CD4-positive, alpha-beta T cell (primary cell): ENCODE data around the gene PLEKHB1. TPM values are rescaled to one million over a fixed set of nuclear protein-coding genes. Genes with fewer than 3 reads are reported as not detected.

Experiments used
- ATAC-seq: fragments of 200-7000 bp; cut with Tn5 transposase; one replicate; pipeline ENCODE4 v1.10.0; 2022; ENCODE audit warnings: mild to moderate bottlenecking; ENCODE audit not compliant: poor library complexity
- CTCF ChIA-PET: fragments of 350-600 bp; sonication (Branson Sonifier 250); formaldehyde crosslinking; loops from one replicate; lab custom pipeline; 2021; ENCODE audit warnings: antibody characterized with exemption, inconsistent platforms; lab: Charles Lee
- POLR2A ChIA-PET: fragments of 350-600 bp; sonication (Branson Sonifier 250); formaldehyde crosslinking; loops from one replicate; lab custom pipeline; 2021; ENCODE audit warnings: antibody characterized with exemption, inconsistent platforms; lab: Charles Lee
- DNase-seq, 14 experiments: peaks; one replicate each; pipeline ENCODE4 v3.0.0-alpha.2; 2013 to 2020; ENCODE audit warnings: mixed read lengths in 2 of 14
- H3K27ac ChIP-seq, 2 donors: one replicate each; pipeline versions ENCODE4 v1.5.1 to v1.7.0; 2013; ENCODE audit warnings: low read length in 2 of 2, low read depth in 1 of 2, mild to moderate bottlenecking in 1 of 2
- H3K27me3 ChIP-seq, 2 experiments: 1 replicate in 1 of 2; 2 replicates in 1 of 2; pipeline versions ENCODE4 v1.6.1 to v1.7.0; 2013; ENCODE audit warnings: low read length in 2 of 2, control low read depth in 1 of 2, mild to moderate bottlenecking in 1 of 2, moderate library complexity in 1 of 2; ENCODE audit not compliant: insufficient read depth in 2 of 2, control insufficient read depth in 1 of 2
- H3K36me3 ChIP-seq: one replicate; pipeline ENCODE4 v1.6.1; 2013; ENCODE audit warnings: low read length, control low read depth; ENCODE audit not compliant: insufficient read depth
- H3K4me1 ChIP-seq: one replicate; pipeline ENCODE4 v1.6.1; 2013; ENCODE audit warnings: low read length, control low read depth; ENCODE audit not compliant: insufficient read depth
- H3K4me3 ChIP-seq: one replicate; pipeline ENCODE4 v1.5.1; 2013; ENCODE audit warnings: mild to moderate bottlenecking, low read length, moderate library complexity
- H3K9me3 ChIP-seq, 2 experiments: 1 replicate in 1 of 2; 2 replicates in 1 of 2; pipeline versions ENCODE4 v1.6.1 to v1.7.0; 2013; ENCODE audit warnings: low read length in 2 of 2, mild to moderate bottlenecking in 2 of 2, control low read depth in 1 of 2, moderate library complexity in 1 of 2; ENCODE audit not compliant: control insufficient read depth in 1 of 2, insufficient read depth in 1 of 2
- H3K27ac Mint-ChIP-seq: one replicate; pipeline ENCODE4 v1.8.0; 2020; ENCODE audit warnings: mixed read lengths
- H3K27me3 Mint-ChIP-seq: one replicate; pipeline ENCODE4 v1.8.0; 2021; ENCODE audit warnings: mixed read lengths
- H3K36me3 Mint-ChIP-seq: one replicate; pipeline ENCODE4 v1.8.0; 2021; ENCODE audit warnings: low read depth, mixed read lengths
- H3K4me1 Mint-ChIP-seq: one replicate; pipeline ENCODE4 v1.8.0; 2021; ENCODE audit warnings: low read depth, mixed read lengths
- H3K4me3 Mint-ChIP-seq: one replicate; pipeline ENCODE4 v1.8.0; 2020; ENCODE audit warnings: mild to moderate bottlenecking, mixed read lengths
- H3K9me3 Mint-ChIP-seq: one replicate; pipeline ENCODE4 v1.8.0; 2020; ENCODE audit warnings: mixed read lengths
- intact Hi-C, 2 experiments: fragments of 100-400 bp; cut with DNase I in 1 of 2; cut with micrococcal nuclease in 1 of 2; formaldehyde crosslinking; loops; one replicate each; pipeline versions ENCODE4 v1.15.1 to v1.9.0; 2023 to 2025; cut with DNase I, micrococcal nuclease
- total RNA-seq, 174 experiments: library from RNA in 2 of 174; stranded (reverse) in 2 of 174; gene quantifications; one replicate each; pipeline ENCODE4 v1.2.3 and lab custom pipeline; 2021 to 2026
- TF ChIP-seq, protein P1 (sequence below): fragments of 200-600 bp; IDR thresholded peaks from one replicate; pipeline ENCODE4 v1.8.0; 2022; ENCODE audit warnings: antibody characterized with exemption, mild to moderate bottlenecking

PLEKHB1 gene
- total RNA-seq, 2 experiments from 2014 or later = 30.8 to 34.6 TPM

DNA sequence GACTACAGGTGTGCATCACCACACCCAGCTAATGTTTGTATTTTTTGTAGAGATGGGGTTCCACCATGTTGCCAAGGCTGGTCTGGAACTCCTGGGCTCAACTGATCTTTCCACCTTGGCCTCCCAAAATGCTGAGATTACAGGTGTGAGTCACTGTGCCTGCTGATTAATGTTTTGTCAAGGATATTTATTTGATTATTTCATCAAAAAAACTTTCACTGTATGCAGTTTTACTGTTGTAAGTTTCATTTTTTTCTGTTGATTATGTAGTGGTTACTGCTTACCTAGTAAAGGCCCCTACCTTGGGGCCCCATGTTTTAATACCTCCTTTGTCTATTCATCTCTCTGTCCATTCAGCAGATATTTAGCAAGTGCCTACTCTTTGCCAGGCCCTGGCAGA lies 31.8 kb upstream of the PLEKHB1 start:
- Mint-ChIP-seq H3K4me1 (no peaks in the 10 kb centered on the region), H3K9me3 (no peaks in the 10 kb centered on the region), H3K4me3 (no peak overlapping the region), H3K36me3 (no peaks in the 10 kb centered on the region), H3K27ac (no peak overlapping the region), H3K27me3 (peaks cover 3% of the 10 kb centered on the region)
- ChIA-PET CTCF (interaction anchor here (1.0 kb wide), 1 partner anchor 11 kb away, joined by 3 read pairs; no protein-coding TSS in a partner anchor), POLR2A (no interaction called here)
- Histone ChIP-seq H3K36me3 (no peaks in the 10 kb centered on the region), H3K4me1 (no peaks in the 10 kb centered on the region), H3K4me3 (no peak overlapping the region), H3K27ac (no peak overlapping the region), H3K9me3 (no peaks in the 10 kb centered on the region), H3K27me3 (no peaks in the 10 kb centered on the region)
- TF ChIP-seq, protein P1, sequence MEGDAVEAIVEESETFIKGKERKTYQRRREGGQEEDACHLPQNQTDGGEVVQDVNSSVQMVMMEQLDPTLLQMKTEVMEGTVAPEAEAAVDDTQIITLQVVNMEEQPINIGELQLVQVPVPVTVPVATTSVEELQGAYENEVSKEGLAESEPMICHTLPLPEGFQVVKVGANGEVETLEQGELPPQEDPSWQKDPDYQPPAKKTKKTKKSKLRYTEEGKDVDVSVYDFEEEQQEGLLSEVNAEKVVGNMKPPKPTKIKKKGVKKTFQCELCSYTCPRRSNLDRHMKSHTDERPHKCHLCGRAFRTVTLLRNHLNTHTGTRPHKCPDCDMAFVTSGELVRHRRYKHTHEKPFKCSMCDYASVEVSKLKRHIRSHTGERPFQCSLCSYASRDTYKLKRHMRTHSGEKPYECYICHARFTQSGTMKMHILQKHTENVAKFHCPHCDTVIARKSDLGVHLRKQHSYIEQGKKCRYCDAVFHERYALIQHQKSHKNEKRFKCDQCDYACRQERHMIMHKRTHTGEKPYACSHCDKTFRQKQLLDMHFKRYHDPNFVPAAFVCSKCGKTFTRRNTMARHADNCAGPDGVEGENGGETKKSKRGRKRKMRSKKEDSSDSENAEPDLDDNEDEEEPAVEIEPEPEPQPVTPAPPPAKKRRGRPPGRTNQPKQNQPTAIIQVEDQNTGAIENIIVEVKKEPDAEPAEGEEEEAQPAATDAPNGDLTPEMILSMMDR = no peak
- DNase-seq (no peak), ATAC-seq (no peak)
- intact Hi-C loops = no loop called here

DNA sequence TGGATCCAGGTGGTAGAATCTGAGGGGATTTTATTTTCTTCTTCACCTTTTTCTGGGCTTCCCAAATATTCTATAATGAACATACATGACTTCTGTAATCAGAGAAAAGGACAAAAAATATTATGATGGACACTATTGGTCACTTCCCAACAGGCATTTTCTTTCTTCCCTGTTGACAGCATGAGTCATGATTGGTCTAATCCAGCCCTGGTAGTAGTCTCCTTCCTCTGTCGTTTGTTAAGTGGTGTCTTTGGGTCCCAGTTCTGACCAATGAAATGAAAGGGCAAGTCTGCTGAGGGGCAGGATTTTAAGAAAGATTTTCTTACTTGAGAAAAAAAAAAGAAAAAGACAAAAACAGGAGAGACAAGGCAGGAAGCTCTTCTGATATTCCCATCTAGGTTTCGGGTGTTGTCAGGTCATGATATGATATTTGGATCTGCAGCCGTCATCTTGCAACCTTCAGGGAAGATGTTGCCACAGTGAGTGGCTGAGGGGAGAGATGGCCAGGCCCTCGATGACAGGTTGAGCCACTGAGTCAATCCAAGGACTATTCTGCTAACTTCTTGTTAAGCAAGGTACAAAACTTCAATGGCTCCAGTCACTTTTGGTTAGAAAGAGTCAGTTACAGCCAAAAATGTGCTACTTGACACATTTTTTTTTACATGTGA lies 23.3 kb upstream of the PLEKHB1 start:
- DNase-seq (no peak), ATAC-seq (no peak)
- Histone ChIP-seq H3K27ac (no peak overlapping the region), H3K4me1 (peaks cover 5% of the 10 kb centered on the region), H3K27me3 (peaks cover 3 to 14% of the 10 kb centered on the region in 2 experiments), H3K9me3 (no peaks in the 10 kb centered on the region), H3K4me3 (no peak overlapping the region), H3K36me3 (no peaks in the 10 kb centered on the region)
- intact Hi-C loops = no loop called here
- Mint-ChIP-seq H3K27ac (no peak overlapping the region), H3K9me3 (no peaks in the 10 kb centered on the region), H3K4me3 (no peak overlapping the region), H3K27me3 (peaks cover 26% of the 10 kb centered on the region), H3K4me1 (no peaks in the 10 kb centered on the region), H3K36me3 (no peaks in the 10 kb centered on the region)
- TF ChIP-seq, protein P1 = no peak
- ChIA-PET POLR2A (interaction anchor here (0.6 kb wide), 1 partner anchor 216 kb away, joined by 4 read pairs; no protein-coding TSS in a partner anchor), CTCF (no interaction called here)

DNA sequence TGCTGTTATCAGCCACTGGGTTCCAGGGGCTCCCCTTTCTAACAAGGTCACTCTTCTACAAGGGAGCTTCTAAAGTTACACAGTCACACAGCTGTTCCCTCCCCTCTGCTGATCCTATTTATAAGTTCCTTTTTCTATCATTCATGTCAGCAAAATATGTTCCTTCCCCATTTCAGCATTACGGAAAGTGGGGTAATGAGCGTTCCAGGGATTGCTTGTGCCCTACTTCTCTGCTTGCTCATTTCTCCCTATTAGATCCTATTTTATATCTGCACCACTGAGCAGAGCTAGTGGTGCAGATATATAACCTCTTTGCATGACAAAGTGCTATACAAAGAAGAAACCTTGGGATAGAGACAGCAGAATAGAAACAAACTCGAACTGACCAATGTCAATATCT lies 22.7 kb upstream of the PLEKHB1 start:
- Mint-ChIP-seq H3K36me3 (no peaks in the 10 kb centered on the region), H3K4me1 (no peaks in the 10 kb centered on the region), H3K27me3 (peaks cover 26% of the 10 kb centered on the region), H3K4me3 (no peak overlapping the region), H3K9me3 (no peaks in the 10 kb centered on the region), H3K27ac (no peak overlapping the region)
- H3K27me3 ChIP-seq = peaks cover 3 to 14% of the 10 kb centered on the region in 2 experiments
- ChIA-PET POLR2A (interaction anchor here (0.6 kb wide), 1 partner anchor 217 kb away, joined by 4 read pairs; no protein-coding TSS in a partner anchor), CTCF (no interaction called here)
- TF ChIP-seq, protein P1 = no peak
- H3K4me3 ChIP-seq = no peak overlapping the region
- intact Hi-C loops = no loop called here
- no peaks in the 10 kb centered on the region for H3K36me3 ChIP-seq
- H3K9me3 ChIP-seq = no peaks in the 10 kb centered on the region
- ATAC-seq = no peak
- DNase-seq = peak in 2 of 14 experiments; percentile 26 to 36
- H3K27ac ChIP-seq = no peak overlapping the region
- H3K4me1 ChIP-seq = peaks cover 5% of the 10 kb centered on the region
